ENCODE data around the gene LAMP1. TPM values are rescaled to one million over a fixed set of nuclear protein-coding genes. Genes with fewer than 3 reads are reported as not detected.

The LAMP1 gene
- total and polyA plus RNA-seq, 2 donors (not counting 1 experiment from before 2014, with no cell fraction given) = 52.1 to 96.1 TPM

DNA sequence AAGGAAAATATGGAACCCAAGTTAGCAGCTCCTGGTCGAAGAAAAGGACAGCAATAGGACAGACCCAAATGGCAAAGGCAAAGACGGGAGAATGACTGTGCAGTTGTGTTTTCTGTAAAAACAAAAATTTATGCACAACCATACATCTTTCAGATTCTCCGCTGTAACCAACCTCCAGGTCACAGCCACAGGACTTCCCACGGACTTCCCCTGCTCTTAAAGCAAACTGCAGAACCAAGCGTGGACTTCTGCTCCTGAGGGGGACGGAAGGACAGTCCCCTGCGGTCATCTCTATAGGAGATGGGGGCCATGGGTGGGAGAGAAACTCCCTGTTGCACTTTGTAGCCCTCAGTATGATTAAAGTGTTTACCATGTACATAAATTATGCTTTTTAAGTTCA lies 64.4 kb downstream of the LAMP1 start:
- Mint-ChIP-seq H3K4me1 (peaks cover 7% of the 10 kb centered on the region), H3K27ac (no peak overlapping the region), H3K4me3 (no peak overlapping the region), H3K9me3 (ENCODE audit: insufficient read depth) (no peaks in the 10 kb centered on the region), H3K27me3 (peaks cover 28% of the 10 kb centered on the region)
- TF ChIP-seq, protein P1, sequence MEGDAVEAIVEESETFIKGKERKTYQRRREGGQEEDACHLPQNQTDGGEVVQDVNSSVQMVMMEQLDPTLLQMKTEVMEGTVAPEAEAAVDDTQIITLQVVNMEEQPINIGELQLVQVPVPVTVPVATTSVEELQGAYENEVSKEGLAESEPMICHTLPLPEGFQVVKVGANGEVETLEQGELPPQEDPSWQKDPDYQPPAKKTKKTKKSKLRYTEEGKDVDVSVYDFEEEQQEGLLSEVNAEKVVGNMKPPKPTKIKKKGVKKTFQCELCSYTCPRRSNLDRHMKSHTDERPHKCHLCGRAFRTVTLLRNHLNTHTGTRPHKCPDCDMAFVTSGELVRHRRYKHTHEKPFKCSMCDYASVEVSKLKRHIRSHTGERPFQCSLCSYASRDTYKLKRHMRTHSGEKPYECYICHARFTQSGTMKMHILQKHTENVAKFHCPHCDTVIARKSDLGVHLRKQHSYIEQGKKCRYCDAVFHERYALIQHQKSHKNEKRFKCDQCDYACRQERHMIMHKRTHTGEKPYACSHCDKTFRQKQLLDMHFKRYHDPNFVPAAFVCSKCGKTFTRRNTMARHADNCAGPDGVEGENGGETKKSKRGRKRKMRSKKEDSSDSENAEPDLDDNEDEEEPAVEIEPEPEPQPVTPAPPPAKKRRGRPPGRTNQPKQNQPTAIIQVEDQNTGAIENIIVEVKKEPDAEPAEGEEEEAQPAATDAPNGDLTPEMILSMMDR (IDR thresholded peaks at IDR 0.05) = no peak
- TF ChIP-seq EZH2 (IDR thresholded peaks at IDR 0.05; ENCODE audit: borderline replicate concordance, insufficient read depth, low read depth, low read length, poor library complexity, severe bottlenecking) = no peak
- Histone ChIP-seq H3K27ac (ENCODE audit: low read length in 2 of 2) (no peak overlapping the region), H3K27me3 (replicated peaks in 1 of 4; ENCODE audit: control extremely low read depth in 1 of 4, control insufficient read depth in 3 of 4, insufficient read depth in 4 of 4, low read length in 3 of 4) (peaks cover 0 to 40% (median 20%) of the 10 kb centered on the region in 4 experiments), H2AFZ (ENCODE audit: insufficient read depth, low read depth, low read length, poor library complexity, severe bottlenecking) (no peak overlapping the region), H3K36me3 (replicated peaks in 1 of 2; ENCODE audit: control extremely low read depth in 1 of 2, control insufficient read depth in 1 of 2, extremely low read depth in 1 of 2, insufficient read depth in 2 of 2, low read length in 1 of 2) (no peaks in the 10 kb centered on the region), H3K9ac (ENCODE audit: low read length) (no peak overlapping the region), H3K4me3 (ENCODE audit: control extremely low read depth in 1 of 5, extremely low read depth in 1 of 5, insufficient read depth in 1 of 5, low read depth in 2 of 5, low read length in 4 of 5) (no peak overlapping the region), H4K20me1 (ENCODE audit: control insufficient read depth, insufficient read depth, low read length, poor library complexity, severe bottlenecking) (no peaks in the 10 kb centered on the region), H3K4me1 (ENCODE audit: control insufficient read depth in 2 of 2, insufficient read depth in 2 of 2, low read length in 2 of 2) (peaks cover 8 to 10% of the 10 kb centered on the region in 2 donors), H3K4me2 (replicated peaks; ENCODE audit: low read depth, low read length, poor library complexity, severe bottlenecking) (no peak overlapping the region), H3K79me2 (ENCODE audit: control insufficient read depth, insufficient read depth, low read length) (no peaks in the 10 kb centered on the region), H3K9me3 (ENCODE audit: control extremely low read depth in 1 of 3, control insufficient read depth in 2 of 3, insufficient read depth in 1 of 3, low read length in 2 of 3) (peaks cover 0 to 15% (median 0%) of the 10 kb centered on the region in 3 donors)
- ATAC-seq (ENCODE audit: low read depth) = no peak
- DNase-seq = no peak
- 0% methylated on average over 1 of the region's 7 CpGs for WGBS (ENCODE audit: insufficient coverage)
- POLR2A ChIA-PET = no interaction called here
- CTCF ChIA-PET = no interaction called here
- intact Hi-C loops (cut with micrococcal nuclease) = no loop called here

DNA sequence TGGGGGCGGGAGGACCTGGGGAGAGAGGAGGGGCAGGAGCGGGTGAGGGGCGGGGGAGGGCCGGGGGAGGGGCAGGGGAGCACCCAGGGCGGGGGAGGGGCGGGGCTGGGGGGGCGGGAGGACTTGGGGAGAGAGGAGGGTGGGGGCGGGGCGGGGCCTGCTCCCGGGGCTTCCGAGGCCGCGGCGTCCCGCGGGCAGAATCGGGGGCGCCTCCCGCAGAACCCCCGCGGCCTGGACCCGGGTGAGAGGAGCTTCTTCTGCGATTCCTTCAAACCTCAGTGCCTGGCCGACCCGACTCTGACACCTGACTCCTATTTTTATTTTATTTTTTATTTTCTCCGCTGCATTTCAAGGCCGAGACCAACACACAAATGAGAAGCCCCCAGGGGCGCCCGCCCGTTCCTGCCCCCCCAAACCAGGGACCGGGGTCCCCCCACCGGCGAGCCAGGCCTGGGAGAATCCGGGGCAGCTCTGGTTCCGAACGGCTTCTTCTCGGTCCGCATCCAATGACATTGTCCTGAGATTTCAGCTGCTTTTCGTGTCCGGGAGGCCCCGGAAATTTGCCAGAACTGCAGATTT lies 67.4 kb downstream of the LAMP1 start:
- no peaks in the 10 kb centered on the region for H4K20me1 ChIP-seq (ENCODE audit: control insufficient read depth, insufficient read depth, low read length, poor library complexity, severe bottlenecking)
- H3K27ac ChIP-seq (ENCODE audit: low read length in 2 of 2) = no peak overlapping the region
- H3K27me3 ChIP-seq (replicated peaks in 1 of 4; ENCODE audit: control extremely low read depth in 1 of 4, control insufficient read depth in 3 of 4, insufficient read depth in 4 of 4, low read length in 3 of 4) = peaks cover 0 to 33% (median 16%) of the 10 kb centered on the region in 4 experiments
- H3K36me3 ChIP-seq (replicated peaks in 1 of 2; ENCODE audit: control extremely low read depth in 1 of 2, control insufficient read depth in 1 of 2, extremely low read depth in 1 of 2, insufficient read depth in 2 of 2, low read length in 1 of 2) = no peaks in the 10 kb centered on the region
- no peak for TF ChIP-seq EZH2 (IDR thresholded peaks at IDR 0.05; ENCODE audit: borderline replicate concordance, insufficient read depth, low read depth, low read length, poor library complexity, severe bottlenecking)
- TF ChIP-seq, protein P1 (IDR thresholded peaks at IDR 0.05) = no peak
- H3K9ac ChIP-seq (ENCODE audit: low read length) = no peak overlapping the region
- 29% methylated on average over 32 of the region's 41 CpGs for WGBS (ENCODE audit: insufficient coverage)
- CTCF ChIA-PET = no interaction called here
- POLR2A ChIA-PET = no interaction called here
- H2AFZ ChIP-seq (ENCODE audit: insufficient read depth, low read depth, low read length, poor library complexity, severe bottlenecking) = no peak overlapping the region
- ATAC-seq (ENCODE audit: low read depth) = no peak
- H3K4me3 ChIP-seq (ENCODE audit: control extremely low read depth in 1 of 5, extremely low read depth in 1 of 5, insufficient read depth in 1 of 5, low read depth in 2 of 5, low read length in 4 of 5) = no peak overlapping the region
- H3K9me3 Mint-ChIP-seq (ENCODE audit: insufficient read depth) = no peaks in the 10 kb centered on the region
- peak overlapping the region; percentile 49 for H3K4me2 ChIP-seq (replicated peaks; ENCODE audit: low read depth, low read length, poor library complexity, severe bottlenecking)
- H3K9me3 ChIP-seq (ENCODE audit: control extremely low read depth in 1 of 3, control insufficient read depth in 2 of 3, insufficient read depth in 1 of 3, low read length in 2 of 3) = peaks cover 0 to 15% (median 0%) of the 10 kb centered on the region in 3 donors
- no peak for DNase-seq
- no peak overlapping the region for H3K27ac Mint-ChIP-seq
- no peaks in the 10 kb centered on the region for H3K79me2 ChIP-seq (ENCODE audit: control insufficient read depth, insufficient read depth, low read length)
- no peak overlapping the region for H3K4me3 Mint-ChIP-seq
- H3K27me3 Mint-ChIP-seq = peaks cover 28% of the 10 kb centered on the region
- peaks cover 8 to 10% of the 10 kb centered on the region in 2 donors for H3K4me1 ChIP-seq (ENCODE audit: control insufficient read depth in 2 of 2, insufficient read depth in 2 of 2, low read length in 2 of 2)
- intact Hi-C loops (cut with micrococcal nuclease) = no loop called here
- H3K4me1 Mint-ChIP-seq = peaks cover 7% of the 10 kb centered on the region
